ENCODE results near the gene MAT2B.

- TF ChIP-seq CTCF (IDR thresholded peaks at IDR 0.05), result no peak
- TF ChIP-seq RCOR1 (IDR thresholded peaks at IDR 0.05; ENCODE audit: low read length), result no peak
- no peak for TF ChIP-seq FOXM1 (IDR thresholded peaks at IDR 0.05; ENCODE audit: low read depth)
- TF ChIP-seq GATA2 (CRISPR knock-in tag; IDR thresholded peaks at IDR 0.05), result no peak
Measured at GRCh38 chr5:163478126-163478981, 27.1 kb upstream of the MAT2B start.

All from SK-N-SH (cell line).